A549 treated with Mapracorat at 1 μM for 4 hours (cell line): Measurements from ENCODE around the gene ERVFRD-1. TPM values are rescaled to one million over a fixed set of nuclear protein-coding genes. Genes with fewer than 3 reads are reported as not detected.

ENCODE experiments used
- total RNA-seq: library from RNA; stranded (reverse); fragments of 200-300 nt; extraction: Qiagen RNA extraction; gene quantifications from 5 replicates; pipeline ENCODE4 v1.2.3, GENCODE V29; 2022

Gene ERVFRD-1, protein sequence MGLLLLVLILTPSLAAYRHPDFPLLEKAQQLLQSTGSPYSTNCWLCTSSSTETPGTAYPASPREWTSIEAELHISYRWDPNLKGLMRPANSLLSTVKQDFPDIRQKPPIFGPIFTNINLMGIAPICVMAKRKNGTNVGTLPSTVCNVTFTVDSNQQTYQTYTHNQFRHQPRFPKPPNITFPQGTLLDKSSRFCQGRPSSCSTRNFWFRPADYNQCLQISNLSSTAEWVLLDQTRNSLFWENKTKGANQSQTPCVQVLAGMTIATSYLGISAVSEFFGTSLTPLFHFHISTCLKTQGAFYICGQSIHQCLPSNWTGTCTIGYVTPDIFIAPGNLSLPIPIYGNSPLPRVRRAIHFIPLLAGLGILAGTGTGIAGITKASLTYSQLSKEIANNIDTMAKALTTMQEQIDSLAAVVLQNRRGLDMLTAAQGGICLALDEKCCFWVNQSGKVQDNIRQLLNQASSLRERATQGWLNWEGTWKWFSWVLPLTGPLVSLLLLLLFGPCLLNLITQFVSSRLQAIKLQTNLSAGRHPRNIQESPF
- total RNA-seq, result not detected in 5 replicates

GRCh38 chr6:11110921-11111768 lies at the start of gene ERVFRD-1:
ERVFRD-1 (minus strand) TSS chr6:11111725; CDS start chr6:11105310, 6,415 bp downstream.

GRCh38 chr6:11093626-11094410 lies 17.7 kb downstream of the ERVFRD-1 start, which contains the start of gene SMIM13:
SMIM13 (plus strand) TSS chr6:11093834; CDS start chr6:11094314, 480 bp downstream.

Other genes with a start within 250 kb of the ERVFRD-1 start
- gene GCM2, start 229.7 kb downstream of the ERVFRD-1 start, total RNA-seq, result not detected in 5 replicates
- gene SYCP2L, start 224.7 kb downstream of the ERVFRD-1 start, total RNA-seq, result 1.7 to 2.9 TPM (median 2.5 TPM) in 5 replicates
- gene ELOVL2, start 67.4 kb downstream of the ERVFRD-1 start, total RNA-seq, result 5.6 to 7.2 TPM (median 6.7 TPM) in 5 replicates
- 14.5 to 18.3 TPM (median 16.3 TPM) in 5 replicates for gene SMIM13, start 17.9 kb downstream of the ERVFRD-1 start, total RNA-seq
- gene NEDD9, start 120.9 kb upstream of the ERVFRD-1 start, total RNA-seq, result 39.2 to 54.1 TPM (median 48.6 TPM) in 5 replicates